ENCODE data around the gene LHFPL2.

DNA sequence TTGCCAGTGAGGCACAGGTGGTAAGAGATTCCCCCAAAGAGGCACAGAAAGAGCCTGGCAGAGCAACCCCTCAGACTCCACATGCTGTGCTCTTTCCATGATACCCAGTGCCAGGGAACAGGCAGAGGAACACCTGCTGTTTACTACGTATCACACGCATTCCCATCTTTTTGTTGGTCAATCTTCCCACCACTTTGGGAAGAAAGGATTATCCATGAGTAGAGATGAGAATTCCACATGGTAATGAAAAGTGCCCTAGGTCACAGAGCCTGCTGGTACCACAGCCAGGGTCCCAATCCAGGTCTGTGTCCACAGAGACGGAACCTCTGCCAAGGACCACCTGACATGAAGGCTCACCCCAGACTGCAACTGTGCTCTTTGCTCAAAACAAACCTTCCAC, 86.6 kb downstream of the LHFPL2 start:
- TF ChIP-seq, protein P1, sequence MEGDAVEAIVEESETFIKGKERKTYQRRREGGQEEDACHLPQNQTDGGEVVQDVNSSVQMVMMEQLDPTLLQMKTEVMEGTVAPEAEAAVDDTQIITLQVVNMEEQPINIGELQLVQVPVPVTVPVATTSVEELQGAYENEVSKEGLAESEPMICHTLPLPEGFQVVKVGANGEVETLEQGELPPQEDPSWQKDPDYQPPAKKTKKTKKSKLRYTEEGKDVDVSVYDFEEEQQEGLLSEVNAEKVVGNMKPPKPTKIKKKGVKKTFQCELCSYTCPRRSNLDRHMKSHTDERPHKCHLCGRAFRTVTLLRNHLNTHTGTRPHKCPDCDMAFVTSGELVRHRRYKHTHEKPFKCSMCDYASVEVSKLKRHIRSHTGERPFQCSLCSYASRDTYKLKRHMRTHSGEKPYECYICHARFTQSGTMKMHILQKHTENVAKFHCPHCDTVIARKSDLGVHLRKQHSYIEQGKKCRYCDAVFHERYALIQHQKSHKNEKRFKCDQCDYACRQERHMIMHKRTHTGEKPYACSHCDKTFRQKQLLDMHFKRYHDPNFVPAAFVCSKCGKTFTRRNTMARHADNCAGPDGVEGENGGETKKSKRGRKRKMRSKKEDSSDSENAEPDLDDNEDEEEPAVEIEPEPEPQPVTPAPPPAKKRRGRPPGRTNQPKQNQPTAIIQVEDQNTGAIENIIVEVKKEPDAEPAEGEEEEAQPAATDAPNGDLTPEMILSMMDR (IDR thresholded peaks at IDR 0.05) = no peak
- TF ChIP-seq POLR2A (IDR thresholded peaks at IDR 0.05) = no peak
